ENCODE measurements around the gene CATSPER1. TPM values are rescaled to one million over a fixed set of nuclear protein-coding genes. Genes with fewer than 3 reads are reported as not detected.
A peak's percentile ranks its signal among the peaks of the same experiment; 100 is the strongest.

Gene CATSPER1
- total and polyA plus RNA-seq, 2 donors (not counting 3 experiments of a cell fraction or from before 2014, with no cell fraction given) = 0.68 to 1.0 TPM

DNA sequence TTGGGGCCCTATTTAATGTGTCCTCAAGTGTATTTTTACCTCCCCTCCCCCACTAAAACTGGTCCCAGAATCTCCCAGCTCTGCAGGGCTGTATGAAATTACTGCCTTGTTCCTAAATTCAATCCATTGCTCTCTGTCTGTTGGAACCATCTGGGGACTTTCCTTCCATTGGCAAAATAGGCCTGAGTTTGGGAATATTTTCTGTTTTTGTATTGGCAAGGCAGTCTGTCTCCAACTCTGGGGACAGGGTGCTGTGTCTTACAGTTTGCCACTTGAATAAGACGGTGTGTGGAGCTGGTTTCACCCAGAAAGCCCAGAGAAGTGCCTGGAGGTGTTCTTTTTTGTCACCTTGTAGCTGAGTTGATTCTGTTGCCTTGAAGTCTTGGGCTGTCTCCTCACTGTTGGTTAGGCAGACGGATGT lies 45.1 kb upstream of the CATSPER1 start:
- dilution Hi-C loops (cut with MboI; ENCODE audit: extremely low pct_ligation_motif_present, low sequenced_read_pairs) (no loop called here), intact Hi-C loops (cut with micrococcal nuclease) (loop anchor here (5.0 kb wide), 1 partner anchor 41 kb away; no protein-coding TSS in a partner anchor)
- Histone ChIP-seq H4K20me1 (replicated peaks; ENCODE audit: control insufficient read depth, extremely low read depth, insufficient read depth, low read length) (peaks cover 2% of the 10 kb centered on the region), H3K79me2 (ENCODE audit: control insufficient read depth, insufficient read depth, low read length) (peaks cover 32% of the 10 kb centered on the region), H3K4me1 (ENCODE audit: control insufficient read depth, extremely low read depth, insufficient read depth, low read length) (peaks cover 21% of the 10 kb centered on the region), H2AFZ (ENCODE audit: low read depth, low read length) (peak overlapping the region; percentile 34), H3K9me3 (replicated peaks; ENCODE audit: control insufficient read depth, insufficient read depth, low read length) (no peaks in the 10 kb centered on the region), H3K4me2 (ENCODE audit: insufficient read depth, low read length) (peak overlapping the region; percentile 97), H3K36me3 (ENCODE audit: control insufficient read depth in 2 of 2, extremely low read depth in 1 of 2, insufficient read depth in 2 of 2, low read length in 2 of 2) (peaks cover 18 to 23% of the 10 kb centered on the region in 2 experiments), H3K9me1 (replicated peaks; ENCODE audit: control insufficient read depth, extremely low read depth, insufficient read depth, low read length) (no peaks in the 10 kb centered on the region), H3K4me3 (replicated peaks in 1 of 3; ENCODE audit: insufficient read depth in 1 of 3, low read depth in 1 of 3, low read length in 3 of 3) (peak overlapping the region; percentile 70 to 91 (median 86)), H3K27me3 (ENCODE audit: control insufficient read depth in 2 of 2, insufficient read depth in 2 of 2, low read length in 2 of 2) (no peaks in the 10 kb centered on the region), H3K27ac (ENCODE audit: insufficient read depth, low read depth, low read length) (peak overlapping the region; percentile 36), H3K9ac (replicated peaks; ENCODE audit: extremely low read depth, insufficient read depth, low read length) (peak overlapping the region; percentile 59)
- BruUV-seq (replicated peaks) = TSS peak; percentile 18
- DNase-seq (ENCODE audit: low read depth, low spot score) (no peak), FAIRE-seq (peak; percentile 42)
- ChIA-PET POLR2A (interaction anchor here (0.8 kb wide), 1 partner anchor 65 kb away, joined by 4 read pairs; no protein-coding TSS in a partner anchor), CTCF (interaction anchor here (1.2 to 5.6 kb wide), 3 partner anchors 55 to 151 kb away, joined by 3 to 85 read pairs (median 5); no protein-coding TSS in a partner anchor)
- TF ChIP-seq POLR2A (IDR thresholded peaks at IDR 0.05; ENCODE audit: low read depth, low read length) (no peak), EZH2 (IDR thresholded peaks at IDR 0.05; ENCODE audit: borderline replicate concordance, low read depth, low read length, severe bottlenecking) (no peak), GATA2 (IDR thresholded peaks at IDR 0.05; ENCODE audit: insufficient read depth, insufficient read length, low read depth, low read length) (no peak)
- TF ChIP-seq, protein P1, sequence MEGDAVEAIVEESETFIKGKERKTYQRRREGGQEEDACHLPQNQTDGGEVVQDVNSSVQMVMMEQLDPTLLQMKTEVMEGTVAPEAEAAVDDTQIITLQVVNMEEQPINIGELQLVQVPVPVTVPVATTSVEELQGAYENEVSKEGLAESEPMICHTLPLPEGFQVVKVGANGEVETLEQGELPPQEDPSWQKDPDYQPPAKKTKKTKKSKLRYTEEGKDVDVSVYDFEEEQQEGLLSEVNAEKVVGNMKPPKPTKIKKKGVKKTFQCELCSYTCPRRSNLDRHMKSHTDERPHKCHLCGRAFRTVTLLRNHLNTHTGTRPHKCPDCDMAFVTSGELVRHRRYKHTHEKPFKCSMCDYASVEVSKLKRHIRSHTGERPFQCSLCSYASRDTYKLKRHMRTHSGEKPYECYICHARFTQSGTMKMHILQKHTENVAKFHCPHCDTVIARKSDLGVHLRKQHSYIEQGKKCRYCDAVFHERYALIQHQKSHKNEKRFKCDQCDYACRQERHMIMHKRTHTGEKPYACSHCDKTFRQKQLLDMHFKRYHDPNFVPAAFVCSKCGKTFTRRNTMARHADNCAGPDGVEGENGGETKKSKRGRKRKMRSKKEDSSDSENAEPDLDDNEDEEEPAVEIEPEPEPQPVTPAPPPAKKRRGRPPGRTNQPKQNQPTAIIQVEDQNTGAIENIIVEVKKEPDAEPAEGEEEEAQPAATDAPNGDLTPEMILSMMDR (IDR thresholded peaks at IDR 0.05; ENCODE audit: extremely low read depth in 1 of 2, insufficient read depth in 1 of 2, low read depth in 1 of 2, low read length in 2 of 2) = no peak

Data from endothelial cell of umbilical vein (primary cell).